H1 (cell line): Measurements from ENCODE around the gene ST6GALNAC3. TPM values are rescaled to one million over a fixed set of nuclear protein-coding genes. Genes with fewer than 3 reads are reported as not detected.

Experiments used
- CTCF ChIA-PET: fragments of 300-600 bp; sonication (Branson Sonifier 250); formaldehyde crosslinking; loops from one replicate; lab custom pipeline; 2021; ENCODE audit not compliant: partially characterized antibody; lab: Charles Lee
- POLR2A ChIA-PET: fragments of 300-600 bp; sonication (Branson Sonifier 250); formaldehyde crosslinking; loops from one replicate; lab custom pipeline; 2021; ENCODE audit warnings: inconsistent platforms; ENCODE audit not compliant: partially characterized antibody; lab: Charles Lee
- DNase-seq, 2 experiments: peaks; one replicate each; pipeline versions ENCODE4 v3.0.0 to v3.0.0-alpha.2; 2010 to 2022; ENCODE audit warnings: low spot score in 2 of 2, low read depth in 1 of 2, mixed read lengths in 1 of 2
- FAIRE-seq: peaks from 2 replicates; lab custom pipeline; 2011; peaks lifted over from hg19 to GRCh38; lab: Jason Lieb, UNC
- H2AFZ ChIP-seq: 2 replicates; pipeline ENCODE4 v1.8.1; 2012; ENCODE audit warnings: low read length, inconsistent platforms
- H2AK5ac ChIP-seq: 2 replicates; pipeline ENCODE4 v1.6.1; 2013; ENCODE audit warnings: low read depth, low read length
- H2BK120ac ChIP-seq: replicated peaks from 2 replicates; pipeline ENCODE3; 2013; ENCODE audit warnings: low read depth, low read length, inconsistent platforms
- H2BK12ac ChIP-seq: 2 replicates; pipeline ENCODE4 v1.6.1; 2013; ENCODE audit warnings: low read depth, low read length
- H2BK15ac ChIP-seq: 2 replicates; pipeline ENCODE4 v1.6.1; 2013; ENCODE audit warnings: low read length
- H2BK20ac ChIP-seq: 2 replicates; pipeline ENCODE4 v1.6.1; 2013; ENCODE audit warnings: low read length
- H2BK5ac ChIP-seq: 2 replicates; pipeline ENCODE4 v1.6.1; 2013; ENCODE audit warnings: low read depth, low read length
- H3K14ac ChIP-seq: 2 replicates; pipeline ENCODE4 v1.6.1; 2013; ENCODE audit warnings: inconsistent platforms; ENCODE audit not compliant: insufficient read length
- H3K18ac ChIP-seq: 2 replicates; pipeline ENCODE4 v1.6.1; 2013; ENCODE audit warnings: low read length; ENCODE audit errors: extremely low read depth
- H3K23ac ChIP-seq: 2 replicates; pipeline ENCODE4 v1.6.1; 2013; ENCODE audit warnings: inconsistent platforms; ENCODE audit not compliant: insufficient read length
- H3K23me2 ChIP-seq: 2 replicates; pipeline ENCODE4 v1.6.1; 2013; ENCODE audit warnings: low read depth, low read length
- H3K27ac ChIP-seq: 2 replicates; pipeline ENCODE4 v1.6.1; 2011; ENCODE audit warnings: low read depth, low read length, inconsistent platforms
- H3K27me3 ChIP-seq, 4 experiments: replicated peaks in 1 of 4; 1 replicate in 1 of 4; 2 replicates in 3 of 4; pipeline versions ENCODE4 v1.6.1 to v1.8.1; 2011 to 2013; ENCODE audit warnings: low read length in 3 of 4, mild to moderate bottlenecking in 3 of 4, inconsistent platforms in 2 of 4, mixed read lengths in 2 of 4, moderate library complexity in 1 of 4; ENCODE audit not compliant: control insufficient read depth in 3 of 4, insufficient read depth in 3 of 4; ENCODE audit errors: extremely low read depth in 1 of 4
- H3K36me3 ChIP-seq, 4 experiments: 2 replicates each; pipeline versions ENCODE4 v1.6.1 to v1.8.1; 2011 to 2013; ENCODE audit warnings: mild to moderate bottlenecking in 4 of 4, low read length in 3 of 4, moderate library complexity in 2 of 4, control low read depth in 1 of 4, inconsistent platforms in 1 of 4; ENCODE audit not compliant: insufficient read depth in 4 of 4, control insufficient read depth in 2 of 4
- H3K4ac ChIP-seq: replicated peaks from 2 replicates; pipeline ENCODE3; 2013; ENCODE audit warnings: low read length, low read depth, mixed read lengths, inconsistent platforms; ENCODE audit not compliant: insufficient read length
- H3K4me1 ChIP-seq, 4 experiments: replicated peaks in 1 of 4; 1 replicate in 1 of 4; 2 replicates in 3 of 4; pipeline versions ENCODE4 v1.6.1 to v1.8.1; 2011 to 2013; ENCODE audit warnings: low read length in 3 of 4, inconsistent platforms in 2 of 4, mixed read lengths in 1 of 4; ENCODE audit not compliant: insufficient read depth in 4 of 4, control insufficient read depth in 3 of 4
- H3K4me2 ChIP-seq, 2 experiments: 2 replicates each; pipeline versions ENCODE4 v1.6.1 to v1.8.1; 2011 to 2013; ENCODE audit warnings: low read depth in 2 of 2, low read length in 2 of 2, control low read depth in 1 of 2, inconsistent platforms in 1 of 2, mild to moderate bottlenecking in 1 of 2; ENCODE audit not compliant: insufficient read depth in 1 of 2
- H3K4me3 ChIP-seq, 4 experiments: fragments of 200-600, 300-600 bp in 1 of 4; sonication (generic), shearing (Covaris generic), sonication (Bioruptor Twin) in 1 of 4; 2 replicates each; pipeline versions ENCODE4 v1.5.1 to v1.8.1; 2011 to 2016; ENCODE audit warnings: low read length in 4 of 4, low read depth in 3 of 4, control low read depth in 2 of 4, inconsistent platforms in 2 of 4, mild to moderate bottlenecking in 2 of 4, mixed read lengths in 1 of 4, moderate library complexity in 1 of 4; ENCODE audit not compliant: insufficient read depth in 2 of 4; ENCODE audit errors: extremely low read depth in 1 of 4
- H3K56ac ChIP-seq: replicated peaks from 2 replicates; pipeline ENCODE3; 2013; ENCODE audit warnings: low read depth, mild to moderate bottlenecking, mixed read lengths, low read length, inconsistent platforms; ENCODE audit not compliant: insufficient read length
- H3K79me1 ChIP-seq: 2 replicates; pipeline ENCODE4 v1.6.1; 2013; ENCODE audit warnings: low read depth, low read length, control low read depth
- H3K79me2 ChIP-seq, 2 experiments: 2 replicates each; pipeline versions ENCODE4 v1.6.1 to v1.8.1; 2012 to 2013; ENCODE audit warnings: low read length in 2 of 2, mild to moderate bottlenecking in 2 of 2, inconsistent platforms in 1 of 2; ENCODE audit not compliant: insufficient read depth in 2 of 2, control insufficient read depth in 1 of 2
- H3K9ac ChIP-seq, 4 experiments: replicated peaks in 1 of 4; 1 replicate in 1 of 4; 2 replicates in 3 of 4; pipeline versions ENCODE4 v1.6.1 to v1.8.1; 2011 to 2013; ENCODE audit warnings: low read depth in 3 of 4, low read length in 3 of 4, control low read depth in 2 of 4, mild to moderate bottlenecking in 2 of 4, moderate library complexity in 2 of 4, inconsistent platforms in 1 of 4; ENCODE audit errors: extremely low read depth in 1 of 4
- H3K9me3 ChIP-seq, 2 experiments: 2 replicates each; pipeline versions ENCODE4 v1.6.1 to v1.8.1; 2012 to 2013; ENCODE audit warnings: mild to moderate bottlenecking in 2 of 2, moderate library complexity in 2 of 2, control low read depth in 1 of 2, inconsistent platforms in 1 of 2, low read depth in 1 of 2, low read length in 1 of 2, mixed read lengths in 1 of 2; ENCODE audit not compliant: insufficient read depth in 2 of 2
- H4K20me1 ChIP-seq, 2 experiments: replicated peaks in 1 of 2; 2 replicates each; pipeline versions ENCODE3 to v1.8.1; 2011 to 2013; ENCODE audit warnings: inconsistent platforms in 2 of 2, low read length in 2 of 2, mild to moderate bottlenecking in 1 of 2; ENCODE audit not compliant: insufficient read depth in 2 of 2, control insufficient read depth in 1 of 2
- H4K5ac ChIP-seq: 2 replicates; pipeline ENCODE4 v1.6.1; 2013; ENCODE audit warnings: low read length, low read depth, mixed read lengths, inconsistent platforms; ENCODE audit not compliant: insufficient read length
- H4K8ac ChIP-seq: 2 replicates; pipeline ENCODE4 v1.8.0; 2013; ENCODE audit warnings: mild to moderate bottlenecking, moderate library complexity, low read length, inconsistent platforms; ENCODE audit not compliant: insufficient read depth; ENCODE audit errors: extremely low read depth
- H4K91ac ChIP-seq: replicated peaks from 2 replicates; pipeline ENCODE3; 2013; ENCODE audit warnings: low read length, mixed read lengths, inconsistent platforms; ENCODE audit not compliant: insufficient read length
- BCL11A ChIP-seq, 2 experiments: IDR thresholded peaks; one replicate each; pipeline ENCODE4 v1.6.1; 2011; ENCODE audit warnings: low read depth in 2 of 2, low read length in 2 of 2, mild to moderate bottlenecking in 2 of 2
- BRCA1 ChIP-seq: IDR thresholded peaks from 2 replicates; pipeline ENCODE4 v1.6.1; 2012; ENCODE audit warnings: low read depth, low read length, improper control_type of control experiment
- GTF2F1 ChIP-seq: IDR thresholded peaks from 2 replicates; pipeline ENCODE4 v1.6.1; 2012; ENCODE audit warnings: low read depth, low read length, improper control_type of control experiment, borderline replicate concordance
- HDAC2 ChIP-seq, 2 experiments: fragments of 300-600 bp in 1 of 2; sonication (generic) in 1 of 2; IDR thresholded peaks; 2 replicates each; pipeline ENCODE4 v1.6.1; 2011 to 2012; ENCODE audit warnings: low read depth in 2 of 2, low read length in 2 of 2, mild to moderate bottlenecking in 2 of 2, moderate library complexity in 2 of 2, borderline replicate concordance in 1 of 2, inconsistent platforms in 1 of 2
- RBBP5 ChIP-seq: IDR thresholded peaks from 2 replicates; pipeline ENCODE4 v1.7.1; 2012; ENCODE audit warnings: low read depth, mild to moderate bottlenecking, inconsistent platforms, low read length, moderate library complexity, borderline replicate concordance
- SIRT6 ChIP-seq: IDR thresholded peaks from one replicate; pipeline ENCODE4 v1.7.1; 2012; ENCODE audit warnings: low read length, inconsistent platforms
- SIX5 ChIP-seq: IDR thresholded peaks from 2 replicates; pipeline ENCODE4 v1.6.1; 2011; ENCODE audit warnings: mild to moderate bottlenecking, low read depth, low read length
- SUZ12 ChIP-seq: fragments of 200-600 bp; sonication (generic); IDR thresholded peaks from 2 replicates; pipeline ENCODE4 v1.6.1; 2012; ENCODE audit warnings: mild to moderate bottlenecking, inconsistent platforms, low read length, moderate library complexity, mixed read lengths
- TCF12 ChIP-seq: IDR thresholded peaks from 2 replicates; pipeline ENCODE4 v1.6.1; 2011; ENCODE audit warnings: low read depth, mild to moderate bottlenecking, low read length
- WGBS, 2 experiments: shearing (Covaris generic) in 1 of 2; methylation state at CpG; one replicate each; pipeline versions ENCODE4 v1.1.6 to v1.1.7; 2013 to 2015; ENCODE audit warnings: low lambda C conversion rate in 2 of 2, mixed read lengths in 2 of 2, inconsistent platforms in 1 of 2, low coverage in 1 of 2, missing lambda C conversion rate in 1 of 2; ENCODE audit not compliant: insufficient replicate concordance in 2 of 2, insufficient coverage in 1 of 2, insufficient read length in 1 of 2; ENCODE audit errors: extremely low coverage in 1 of 2, missing lambda C conversion rate in 1 of 2; 5-methylcytosine and 5-hydroxymethylcytosine counted together
- polyA plus RNA-seq, 7 experiments: library from polyadenylated mRNA; depleted of rRNA in 3 of 7; stranded (reverse) in 5 of 7; unstranded in 2 of 7; fragments of >200 nt in 5 of 7; fragments of 200-250 nt in 2 of 7; gene quantifications; 1 replicate in 5 of 7; 2 replicates in 1 of 7; 4 replicates in 1 of 7; pipeline versions ENCODE4 v1.2.1 to v1.2.3, GENCODE V29; 2011 to 2013; ENCODE audit warnings: missing spikeins in 2 of 7, mixed read lengths in 2 of 7
- total RNA-seq: library from RNA; stranded (reverse); fragmentation: NEBNext Ultra II Directional; extraction: Animal tissue kit (Norgen Biotek cat#: 25700); gene quantifications from 2 replicates; pipeline ENCODE4 v1.2.1, GENCODE V29; 2021
- TF ChIP-seq, protein P1 (sequence below): IDR thresholded peaks from 2 replicates; pipeline ENCODE4 v1.6.1; 2012; ENCODE audit warnings: inconsistent platforms
- TF ChIP-seq, protein P2 (sequence below): IDR thresholded peaks from 2 replicates; pipeline ENCODE4 v1.6.1; 2011; ENCODE audit warnings: low read length, improper control_type of control experiment

ST6GALNAC3 gene
- total and polyA plus RNA-seq, 2 of the 8 experiments (the other 6 are each of a cell fraction or from before 2014, with no cell fraction given): 4.9 to 19.0 TPM

DNA sequence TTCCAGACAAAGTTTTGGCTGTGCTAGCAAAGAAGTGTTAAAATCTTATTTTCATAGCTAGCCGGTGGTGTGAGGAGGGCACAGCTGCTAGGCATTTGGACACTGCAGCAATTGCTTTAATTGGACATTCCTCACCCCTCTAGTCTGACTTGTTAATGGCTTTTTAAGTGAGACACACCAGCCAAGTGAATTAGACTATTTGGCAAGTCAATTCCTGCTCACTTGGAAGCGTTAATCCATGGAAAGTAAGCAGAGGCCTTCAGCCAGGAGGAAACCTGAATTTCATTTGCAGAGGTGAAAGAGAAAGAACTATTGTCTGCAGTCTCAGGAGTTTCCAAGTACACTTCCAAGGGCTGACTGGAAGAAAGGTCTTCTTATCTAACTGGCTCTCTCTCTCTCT lies 175.7 kb downstream of the ST6GALNAC3 start:
- no peak overlapping the region for H3K4ac ChIP-seq
- H3K9me3 ChIP-seq: no peaks in the 10 kb centered on the region
- H2BK20ac ChIP-seq: no peak overlapping the region
- FAIRE-seq (no peak), DNase-seq (no peak)
- no peak overlapping the region for H4K8ac ChIP-seq
- no peak overlapping the region for H3K18ac ChIP-seq
- no peak overlapping the region for H2BK120ac ChIP-seq
- no peak overlapping the region for H2AFZ ChIP-seq
- H3K79me2 ChIP-seq: 0 out of 4 replicates have a peak, but pooled peaks cover 0 to 2% of the 10 kb centered on the region in 2 experiments
- no peaks in the 10 kb centered on the region for H3K36me3 ChIP-seq
- H4K20me1 ChIP-seq: no peaks in the 10 kb centered on the region
- ChIA-PET CTCF (no interaction called here), POLR2A (no interaction called here)
- H3K14ac ChIP-seq: no peak overlapping the region
- H3K23me2 ChIP-seq: no peaks in the 10 kb centered on the region
- H2AK5ac ChIP-seq: no peak overlapping the region
- no peak overlapping the region for H3K9ac ChIP-seq
- no peak overlapping the region for H3K4me3 ChIP-seq
- no peak overlapping the region for H4K5ac ChIP-seq
- WGBS, 2 experiments: 74% methylated on average over 2 of the region's 2 CpGs; no CpG with 5 or more reads in 1 of the 2 experiments
- H3K79me1 ChIP-seq: no peaks in the 10 kb centered on the region
- no peak overlapping the region for H2BK12ac ChIP-seq
- H3K27ac ChIP-seq: no peak overlapping the region
- H2BK15ac ChIP-seq: no peak overlapping the region
- TF ChIP-seq TCF12 (no peak), SIRT6 (no peak), SIX5 (no peak), HDAC2 (IDR thresholded peaks at IDR 0.05; ENCODE audit: borderline replicate concordance in 1 of 2, low read depth in 2 of 2, low read length in 2 of 2) (no peak), BRCA1 (no peak), RBBP5 (no peak), GTF2F1 (no peak), BCL11A (IDR thresholded peaks at IDR 0.05; ENCODE audit: low read depth in 2 of 2, low read length in 2 of 2) (no peak), SUZ12 (no peak)
- TF ChIP-seq, protein P1, sequence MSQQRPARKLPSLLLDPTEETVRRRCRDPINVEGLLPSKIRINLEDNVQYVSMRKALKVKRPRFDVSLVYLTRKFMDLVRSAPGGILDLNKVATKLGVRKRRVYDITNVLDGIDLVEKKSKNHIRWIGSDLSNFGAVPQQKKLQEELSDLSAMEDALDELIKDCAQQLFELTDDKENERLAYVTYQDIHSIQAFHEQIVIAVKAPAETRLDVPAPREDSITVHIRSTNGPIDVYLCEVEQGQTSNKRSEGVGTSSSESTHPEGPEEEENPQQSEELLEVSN: no peak
- TF ChIP-seq, protein P2, sequence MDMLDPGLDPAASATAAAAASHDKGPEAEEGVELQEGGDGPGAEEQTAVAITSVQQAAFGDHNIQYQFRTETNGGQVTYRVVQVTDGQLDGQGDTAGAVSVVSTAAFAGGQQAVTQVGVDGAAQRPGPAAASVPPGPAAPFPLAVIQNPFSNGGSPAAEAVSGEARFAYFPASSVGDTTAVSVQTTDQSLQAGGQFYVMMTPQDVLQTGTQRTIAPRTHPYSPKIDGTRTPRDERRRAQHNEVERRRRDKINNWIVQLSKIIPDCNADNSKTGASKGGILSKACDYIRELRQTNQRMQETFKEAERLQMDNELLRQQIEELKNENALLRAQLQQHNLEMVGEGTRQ: no peak
- H4K91ac ChIP-seq: no peak overlapping the region
- H3K23ac ChIP-seq: no peak overlapping the region
- H2BK5ac ChIP-seq: no peak overlapping the region
- H3K4me2 ChIP-seq: no peak overlapping the region
- peaks cover 7 to 16% (median 10%) of the 10 kb centered on the region in 4 experiments; a peak in 6 of 7 replicates for H3K4me1 ChIP-seq
- H3K56ac ChIP-seq: no peak overlapping the region
- H3K27me3 ChIP-seq: no peaks in the 10 kb centered on the region
